GM19239 (cell line): ENCODE results near the gene METTL16.

ENCODE experiments used
- DNase-seq: peaks from one replicate; pipeline ENCODE4 v3.0.0; 2011; ENCODE audit warnings: low spot score; ENCODE audit not compliant: insufficient read length
- FAIRE-seq: peaks from 2 replicates; lab custom pipeline; 2011; peaks lifted over from hg19 to GRCh38; lab: Jason Lieb, UNC

Gene METTL16

GRCh38 chr17:2385240-2386210, 126.2 kb downstream of the METTL16 start:
- DNase-seq (no peak), FAIRE-seq (no peak)

- FAIRE-seq (no peak), DNase-seq (no peak)
These were observed 127.1 kb downstream of the METTL16 start for GRCh38 chr17:2384439-2385127.

GRCh38 chr17:2383628-2384167, 128.0 kb downstream of the METTL16 start:
- no peak for DNase-seq
- no peak for FAIRE-seq

GRCh38 chr17:2380950-2381649, 130.6 kb downstream of the METTL16 start:
- FAIRE-seq (no peak), DNase-seq (no peak)

GRCh38 chr17:2380226-2380922, 131.3 kb downstream of the METTL16 start:
- FAIRE-seq (no peak), DNase-seq (no peak)

GRCh38 chr17:2379489-2380225, 132.0 kb downstream of the METTL16 start:
- no peak for DNase-seq
- no peak for FAIRE-seq

- no peak for FAIRE-seq
- DNase-seq, result no peak
These were observed 132.8 kb downstream of the METTL16 start for GRCh38 chr17:2378905-2379304.

GRCh38 chr17:2377659-2378058, 134.0 kb downstream of the METTL16 start:
- DNase-seq, result no peak
- FAIRE-seq, result no peak

- DNase-seq (no peak), FAIRE-seq (no peak)
These were observed 135.6 kb downstream of the METTL16 start for GRCh38 chr17:2376107-2376506.

- DNase-seq, result no peak
- no peak for FAIRE-seq
These were observed 136.3 kb downstream of the METTL16 start for GRCh38 chr17:2375406-2375805.

GRCh38 chr17:2374549-2375285, 137.0 kb downstream of the METTL16 start:
- no peak for DNase-seq
- no peak for FAIRE-seq

- no peak for FAIRE-seq
- DNase-seq, result no peak
These were observed 138.5 kb downstream of the METTL16 start for GRCh38 chr17:2373179-2373578.

- no peak for FAIRE-seq
- DNase-seq, result no peak
These were observed 139.0 kb downstream of the METTL16 start for GRCh38 chr17:2372681-2373080.

GRCh38 chr17:2372180-2372579, 139.5 kb downstream of the METTL16 start:
- FAIRE-seq, result no peak
- no peak for DNase-seq

- DNase-seq, result no peak
- no peak for FAIRE-seq
These were observed 140.2 kb downstream of the METTL16 start for GRCh38 chr17:2371183-2372130.

- no peak for DNase-seq
- no peak for FAIRE-seq
These were observed 141.5 kb downstream of the METTL16 start for GRCh38 chr17:2370211-2370589.

GRCh38 chr17:2369551-2370210, 142.0 kb downstream of the METTL16 start:
- DNase-seq, result no peak
- no peak for FAIRE-seq
